DOHH2 (cell line): ENCODE results near the gene CAB39L.

Source experiments
- CTCF ChIP-seq: fragments of 200-600 bp; sonication (generic); IDR thresholded peaks from one replicate; pipeline ENCODE4 v1.5.1; 2014; ENCODE audit warnings: antibody characterized with exemption, mild to moderate bottlenecking, low read depth, low read length; ENCODE audit not compliant: poor library complexity, severe bottlenecking
- EZH2phosphoT487 ChIP-seq: fragments of 200-600 bp; sonication (generic); IDR thresholded peaks from 2 replicates; pipeline ENCODE4 v1.6.1; 2017; ENCODE audit warnings: borderline replicate concordance, mild to moderate bottlenecking, antibody characterized with exemption, low read length, moderate library complexity, mixed read lengths

- TF ChIP-seq CTCF (no peak), EZH2phosphoT487 (no peak)
Observed at GRCh38 chr13:49410006-49410405, 33.9 kb downstream of the CAB39L start.
